Measurements from ENCODE around the gene CEP83.

CEP83 gene

GRCh38 chr12:94266796-94267536 lies 192.7 kb downstream of the CEP83 start:
- DNase-seq, result peak; percentile 33 to 53 (median 45)

- peak; percentile 74 to 82 (median 76) for DNase-seq
Observed at GRCh38 chr12:94265966-94266745, 193.5 kb downstream of the CEP83 start.

DNA sequence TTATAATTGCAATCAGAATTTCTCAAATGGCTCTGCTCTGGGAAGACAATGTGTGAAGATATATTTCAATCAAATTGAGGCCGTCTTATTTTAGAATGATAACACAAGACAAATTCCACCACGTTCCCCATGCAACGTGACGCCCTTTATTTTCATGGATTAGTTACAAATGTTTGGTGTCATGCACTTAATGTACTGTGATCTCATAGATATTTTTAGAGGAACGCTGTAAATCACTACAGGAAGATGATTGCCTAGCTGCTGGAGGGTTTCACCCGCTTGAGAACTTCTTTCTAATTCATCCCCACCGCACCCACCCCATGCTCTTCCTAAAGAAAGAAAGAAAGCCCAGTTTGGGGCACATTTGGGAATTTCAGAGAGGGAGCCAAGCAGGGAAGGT lies 194.1 kb downstream of the CEP83 start:
- DNase-seq, result no peak

GRCh38 chr12:94264736-94265485 lies 194.8 kb downstream of the CEP83 start:
- no peak for DNase-seq

DNA sequence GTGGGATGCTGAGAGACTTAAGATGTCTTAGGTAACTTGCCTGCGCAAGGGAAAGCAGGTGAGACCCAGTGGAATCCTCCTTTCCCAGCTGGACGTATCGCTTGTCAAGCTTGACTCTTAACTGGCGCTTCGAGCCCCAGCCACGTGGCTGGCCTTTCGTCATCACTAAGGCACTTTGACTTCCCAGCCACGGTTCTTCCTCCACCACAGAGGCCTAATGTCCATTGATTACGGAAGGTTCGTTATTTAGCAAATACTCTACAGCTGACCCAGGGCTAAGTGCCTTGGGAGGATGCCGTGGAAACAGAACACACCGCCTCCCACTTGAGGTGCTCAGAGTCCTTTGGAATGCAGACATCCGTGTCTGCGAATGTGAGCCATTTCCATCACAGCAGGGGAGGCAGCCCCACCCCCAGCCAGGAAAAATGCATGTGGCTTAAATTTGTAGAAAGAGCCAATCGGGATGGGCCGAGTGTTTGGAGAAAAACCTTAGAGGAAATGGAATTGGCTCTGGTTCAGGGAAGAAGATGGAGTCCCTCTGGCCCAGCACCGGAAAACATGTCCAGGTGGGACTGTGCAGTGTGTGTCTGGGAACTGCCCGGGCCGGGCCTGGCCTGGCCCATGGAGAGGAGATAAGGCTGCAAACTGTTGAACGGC lies 195.6 kb downstream of the CEP83 start:
- peak; percentile 40 to 46 (median 45) for DNase-seq

DNA sequence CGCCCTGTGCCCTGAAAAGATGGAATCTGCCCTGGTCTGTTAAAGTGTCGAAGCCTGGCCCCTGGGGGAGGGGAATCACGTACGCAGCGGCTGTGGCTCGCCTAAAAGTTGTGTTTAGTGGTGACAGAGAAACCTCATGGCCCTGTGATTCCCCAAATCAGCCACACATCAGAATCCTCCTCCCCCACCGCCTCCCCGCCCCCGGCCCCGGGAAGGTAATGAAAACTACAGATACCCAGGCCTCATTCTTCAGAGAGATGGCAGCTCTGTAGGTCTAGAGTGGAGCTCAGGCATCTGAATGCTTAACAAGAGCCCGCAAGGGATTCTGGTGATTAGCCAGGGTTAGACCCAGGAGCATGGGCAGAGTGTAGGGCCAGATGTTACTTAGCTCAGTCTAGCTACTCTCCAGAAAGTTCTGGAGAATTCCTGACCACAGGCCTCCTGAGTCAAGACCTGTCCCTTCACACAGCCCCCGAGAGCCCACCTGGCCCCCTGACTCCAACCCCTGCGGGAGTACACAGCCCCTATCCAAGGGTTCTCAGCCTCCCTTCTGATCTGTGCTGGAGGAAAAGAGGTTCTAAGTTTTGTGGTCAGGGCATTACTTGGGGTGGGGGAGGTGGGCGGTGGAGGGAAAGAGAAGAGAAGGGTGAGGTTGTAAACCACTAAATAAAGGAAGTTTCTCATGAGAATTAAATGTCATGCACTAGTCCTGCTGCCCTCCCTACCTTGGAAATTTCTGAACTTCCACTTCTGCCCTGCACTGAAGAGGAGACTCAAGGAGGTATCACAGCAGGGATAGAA lies 196.5 kb downstream of the CEP83 start:
- peak; percentile 74 to 85 (median 78) for DNase-seq

- DNase-seq, result peak; percentile 90 to 92 (median 92)
Observed at GRCh38 chr12:94262228-94263010, 197.2 kb downstream of the CEP83 start.

GRCh38 chr12:94261786-94262185 lies 197.9 kb downstream of the CEP83 start:
- DNase-seq, result no peak

- no peak for DNase-seq
Observed at GRCh38 chr12:94261119-94261518, 198.5 kb downstream of the CEP83 start.

- no peak for DNase-seq
Observed at GRCh38 chr12:94260717-94261116, 198.9 kb downstream of the CEP83 start.

DNA sequence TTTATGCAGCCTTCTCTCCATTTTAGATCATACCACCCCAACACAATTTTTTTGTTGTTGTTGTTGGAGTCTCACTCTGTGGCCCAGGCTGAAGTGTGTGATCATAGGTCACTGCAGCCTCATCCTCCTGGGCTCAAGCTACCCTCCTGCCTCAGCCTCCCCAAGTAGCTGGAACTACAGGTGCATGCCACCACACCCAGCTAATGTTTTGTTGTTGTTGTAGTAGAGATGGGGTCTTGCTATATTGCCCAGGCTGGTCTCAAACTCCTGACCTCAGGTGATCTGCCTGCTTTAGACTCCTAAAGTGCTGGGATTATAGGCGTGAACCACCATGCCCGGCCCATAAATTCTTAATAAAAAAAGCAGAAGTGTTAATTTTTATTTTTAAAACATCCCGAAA lies 199.7 kb downstream of the CEP83 start:
- DNase-seq, result no peak

DNA sequence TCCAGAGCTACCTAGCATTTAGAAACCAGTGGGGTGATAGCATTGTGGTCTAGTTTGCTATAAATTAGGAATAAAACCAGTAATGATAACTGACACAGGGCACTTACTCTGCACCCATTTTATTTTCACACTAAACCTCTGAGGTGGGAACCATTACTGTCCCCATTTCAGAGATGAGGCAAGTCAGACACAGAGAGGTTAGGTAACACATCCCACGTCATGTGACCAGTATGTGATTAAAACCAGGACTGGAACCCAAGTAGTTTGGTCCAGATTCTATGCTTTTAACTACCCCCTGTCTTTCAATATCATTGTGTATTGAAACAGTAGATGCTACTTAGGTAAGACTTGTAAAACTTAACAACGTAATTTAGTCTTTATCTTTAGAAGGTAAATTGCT lies 201.1 kb downstream of the CEP83 start:
- no peak for DNase-seq
